Small intestine (tissue), 7 donors: Measurements from ENCODE around the gene SLCO4A1. TPM values are rescaled to one million over a fixed set of nuclear protein-coding genes. Genes with fewer than 3 reads are reported as not detected.
A peak's percentile ranks its signal among the peaks of the same experiment; 100 is the strongest.

Source experiments
- DNase-seq, 2 donors: peaks; one replicate each; pipeline versions ENCODE4 v3.0.0 to v3.0.0-alpha.2; 2013
- FAIRE-seq: peaks from 2 replicates; lab custom pipeline; 2012; peaks lifted over from hg19 to GRCh38; lab: Jason Lieb, UNC
- H3K27ac ChIP-seq, 3 donors: one replicate each; pipeline ENCODE4 v1.5.1; 2013; ENCODE audit warnings: low read length in 2 of 3, mild to moderate bottlenecking in 2 of 3, control low read depth in 1 of 3, inconsistent platforms in 1 of 3, low read depth in 1 of 3, moderate library complexity in 1 of 3
- H3K27me3 ChIP-seq, 3 donors: one replicate each; pipeline ENCODE4 v1.6.1; 2013; ENCODE audit warnings: low read length in 3 of 3, inconsistent platforms in 1 of 3; ENCODE audit not compliant: control insufficient read depth in 3 of 3, insufficient read depth in 3 of 3
- H3K36me3 ChIP-seq, 3 donors: one replicate each; pipeline ENCODE4 v1.6.1; 2013; ENCODE audit warnings: low read length in 3 of 3, inconsistent platforms in 1 of 3, low read depth in 1 of 3, mild to moderate bottlenecking in 1 of 3, moderate library complexity in 1 of 3; ENCODE audit not compliant: control insufficient read depth in 3 of 3, insufficient read depth in 2 of 3
- H3K4me1 ChIP-seq, 3 donors: one replicate each; pipeline ENCODE4 v1.6.1; 2013; ENCODE audit warnings: low read length in 2 of 3, inconsistent platforms in 1 of 3, low read depth in 1 of 3, mild to moderate bottlenecking in 1 of 3, moderate library complexity in 1 of 3; ENCODE audit not compliant: control insufficient read depth in 3 of 3, insufficient read depth in 2 of 3
- H3K4me3 ChIP-seq, 3 donors: one replicate each; pipeline ENCODE4 v1.5.1; 2013; ENCODE audit warnings: low read length in 3 of 3, control low read depth in 1 of 3, inconsistent platforms in 1 of 3, low read depth in 1 of 3, mild to moderate bottlenecking in 1 of 3, moderate library complexity in 1 of 3
- H3K9me3 ChIP-seq, 2 donors: one replicate each; pipeline ENCODE4 v1.6.1; 2013; ENCODE audit warnings: low read depth in 1 of 2, low read length in 1 of 2; ENCODE audit not compliant: control insufficient read depth in 2 of 2, insufficient read depth in 1 of 2
- WGBS, 3 donors: extraction: QIAGEN DNeasy Blood & Tissue Kit; methylation state at CpG; one replicate each; pipeline ENCODE4 v1.1.7; 2013; 5-methylcytosine and 5-hydroxymethylcytosine counted together
- polyA plus RNA-seq, 4 donors: library from polyadenylated mRNA; stranded (reverse) in 3 of 4; unstranded in 1 of 4; fragments of 200-250 nt in 3 of 4; fragments of 120-200 nt in 1 of 4; gene quantifications; one replicate each; pipeline versions ENCODE4 v1.2.1 to v1.2.3, GENCODE V29; 2013
- donor health status: healthy with polysubstance abuse.
- donor health status: control.
- donor health status: control.
- donor health status: Bipolar disorder and iron deficiency.
- donor health status: healthy.

SLCO4A1 gene
- polyA plus RNA-seq, 4 donors: 0.58 to 22.4 (median 3.5) TPM

GRCh38 chr20:62652041-62652893 is 10.0 kb downstream of the SLCO4A1 start:
- no peaks in the 10 kb centered on the region for H3K27me3 ChIP-seq
- peak; percentile 98 to 99 for DNase-seq
- H3K4me1 ChIP-seq: peaks cover 8 to 22% (median 20%) of the 10 kb centered on the region in 3 donors
- H3K9me3 ChIP-seq: peaks cover 0 to 4% of the 10 kb centered on the region in 2 donors
- peak overlapping the region; percentile 92 to 100 (median 99) for H3K27ac ChIP-seq
- peak; percentile 23 for FAIRE-seq
- peak overlapping the region in 1 of 3 donors; percentile 6 for H3K4me3 ChIP-seq
- H3K36me3 ChIP-seq: peaks cover 0 to 3% (median 0%) of the 10 kb centered on the region in 3 donors
- WGBS, 3 donors: 5 to 12% (median 10%) methylated on average over 38 to 44 of the region's 44 CpGs

- Histone ChIP-seq H3K4me1 (peaks cover 8 to 20% (median 18%) of the 10 kb centered on the region in 3 donors), H3K36me3 (peaks cover 0 to 3% (median 0%) of the 10 kb centered on the region in 3 donors), H3K27ac (peak overlapping the region; percentile 92 to 100 (median 99)), H3K9me3 (peaks cover 0 to 4% of the 10 kb centered on the region in 2 donors), H3K27me3 (no peaks in the 10 kb centered on the region), H3K4me3 (no peak overlapping the region)
- WGBS, 3 donors: 52 to 74% (median 72%) methylated on average over 19 to 20 of the region's 20 CpGs
- DNase-seq (no peak), FAIRE-seq (no peak)
Observed at GRCh38 chr20:62652894-62653305, 10.6 kb downstream of the SLCO4A1 start.

GRCh38 chr20:62653373-62653772 is 11.1 kb downstream of the SLCO4A1 start:
- H3K27ac ChIP-seq: peak overlapping the region; percentile 92 to 100 (median 99)
- FAIRE-seq: no peak
- no peaks in the 10 kb centered on the region for H3K27me3 ChIP-seq
- H3K4me1 ChIP-seq: peaks cover 8 to 20% (median 18%) of the 10 kb centered on the region in 3 donors
- peaks cover 0 to 3% (median 0%) of the 10 kb centered on the region in 3 donors for H3K36me3 ChIP-seq
- no peak overlapping the region for H3K4me3 ChIP-seq
- peaks cover 0 to 4% of the 10 kb centered on the region in 2 donors for H3K9me3 ChIP-seq
- no peak for DNase-seq
- WGBS, 3 donors: 78 to 87% (median 82%) methylated on average over 12 of the region's 12 CpGs

GRCh38 chr20:62653951-62654685 is 11.8 kb downstream of the SLCO4A1 start:
- Histone ChIP-seq H3K9me3 (peaks cover 0 to 4% of the 10 kb centered on the region in 2 donors), H3K27ac (peak overlapping the region in 1 of 3 donors; percentile 5), H3K4me1 (peaks cover 8 to 20% (median 18%) of the 10 kb centered on the region in 3 donors), H3K4me3 (no peak overlapping the region), H3K27me3 (no peaks in the 10 kb centered on the region), H3K36me3 (peaks cover 0 to 3% (median 0%) of the 10 kb centered on the region in 3 donors)
- FAIRE-seq (no peak), DNase-seq (no peak)
- 82 to 88% (median 86%) methylated on average over 23 to 24 of the region's 24 CpGs for WGBS, 3 donors

GRCh38 chr20:62655282-62656196 is 13.2 kb downstream of the SLCO4A1 start:
- WGBS, 3 donors: 83 to 86% (median 84%) methylated on average over 36 to 38 of the region's 38 CpGs
- Histone ChIP-seq H3K4me1 (peaks cover 8 to 20% (median 15%) of the 10 kb centered on the region in 3 donors), H3K36me3 (no peaks in the 10 kb centered on the region), H3K27me3 (no peaks in the 10 kb centered on the region), H3K4me3 (no peak overlapping the region), H3K9me3 (peaks cover 0 to 4% of the 10 kb centered on the region in 2 donors), H3K27ac (no peak overlapping the region)
- DNase-seq (no peak), FAIRE-seq (no peak)

- 89 to 91% (median 90%) methylated on average over 39 of the region's 39 CpGs for WGBS, 3 donors
- peaks cover 0 to under 1% of the 10 kb centered on the region in 2 donors for H3K9me3 ChIP-seq
- FAIRE-seq (no peak), DNase-seq (no peak)
- no peak overlapping the region for H3K4me3 ChIP-seq
- no peaks in the 10 kb centered on the region for H3K36me3 ChIP-seq
- H3K27me3 ChIP-seq: no peaks in the 10 kb centered on the region
- no peak overlapping the region for H3K27ac ChIP-seq
- H3K4me1 ChIP-seq: peaks cover 8 to 16% (median 10%) of the 10 kb centered on the region in 3 donors
Observed at GRCh38 chr20:62656197-62656918, 14.1 kb downstream of the SLCO4A1 start.

- 94 to 95% (median 94%) methylated on average over 37 of the region's 37 CpGs for WGBS, 3 donors
- Histone ChIP-seq H3K4me3 (no peak overlapping the region), H3K27ac (no peak overlapping the region), H3K27me3 (no peaks in the 10 kb centered on the region), H3K36me3 (no peaks in the 10 kb centered on the region), H3K4me1 (peaks cover 8 to 12% (median 10%) of the 10 kb centered on the region in 3 donors), H3K9me3 (no peaks in the 10 kb centered on the region)
- FAIRE-seq (no peak), DNase-seq (no peak)
Observed at GRCh38 chr20:62656919-62657588, 14.8 kb downstream of the SLCO4A1 start.
